Mesenchymal stem cell (in vitro differentiated cells and primary cell): ENCODE measurements around the gene RPS26.

ENCODE experiments used
- DNase-seq: peaks from one replicate; pipeline ENCODE4 v3.0.0-alpha.2; 2013
- H2AFZ ChIP-seq: one replicate; pipeline ENCODE4 v1.6.1; 2013; ENCODE audit warnings: low read depth, mild to moderate bottlenecking, control low read depth, inconsistent platforms, low read length, moderate library complexity
- H2AK5ac ChIP-seq: 2 replicates; pipeline ENCODE4 v1.6.1; 2013; ENCODE audit warnings: low read length, moderate library complexity, mild to moderate bottlenecking, inconsistent platforms; ENCODE audit not compliant: severe bottlenecking
- H2BK120ac ChIP-seq: one replicate; pipeline ENCODE4 v1.6.1; 2013; ENCODE audit warnings: low read depth, mild to moderate bottlenecking, inconsistent platforms, low read length, moderate library complexity
- H2BK12ac ChIP-seq, 2 experiments: one replicate each; pipeline ENCODE4 v1.6.1; 2013; ENCODE audit warnings: inconsistent platforms in 2 of 2, low read length in 2 of 2, mild to moderate bottlenecking in 2 of 2, moderate library complexity in 2 of 2, control low read depth in 1 of 2
- H2BK15ac ChIP-seq: one replicate; pipeline ENCODE4 v1.6.1; 2013; ENCODE audit warnings: mild to moderate bottlenecking, low read depth, inconsistent platforms; ENCODE audit not compliant: poor library complexity, severe bottlenecking
- H2BK5ac ChIP-seq: 2 replicates; pipeline ENCODE4 v1.6.1; 2013; ENCODE audit warnings: low read depth, mild to moderate bottlenecking, low read length, control low read depth, inconsistent platforms; ENCODE audit not compliant: poor library complexity, severe bottlenecking
- H3K14ac ChIP-seq, 2 experiments: one replicate each; pipeline ENCODE4 v1.6.1; 2013; ENCODE audit warnings: inconsistent platforms in 2 of 2, low read length in 2 of 2, control low read depth in 1 of 2, mild to moderate bottlenecking in 1 of 2, moderate library complexity in 1 of 2
- H3K18ac ChIP-seq, 2 experiments: one replicate each; pipeline ENCODE4 v1.6.1; 2013; ENCODE audit warnings: inconsistent platforms in 2 of 2, low read length in 2 of 2, control low read depth in 1 of 2, low read depth in 1 of 2, mild to moderate bottlenecking in 1 of 2
- H3K23ac ChIP-seq, 2 experiments: one replicate each; pipeline ENCODE4 v1.6.1; 2013; ENCODE audit warnings: inconsistent platforms in 2 of 2, low read length in 2 of 2, mild to moderate bottlenecking in 2 of 2, moderate library complexity in 2 of 2, control low read depth in 1 of 2
- H3K27ac ChIP-seq: 2 replicates; pipeline ENCODE4 v1.5.1; 2013; ENCODE audit warnings: mild to moderate bottlenecking, moderate library complexity, low read length, control low read depth, inconsistent platforms; ENCODE audit not compliant: poor library complexity, severe bottlenecking
- H3K27me3 ChIP-seq, 2 experiments: 2 replicates each; pipeline versions ENCODE4 v1.6.1 to v1.7.0; 2013; ENCODE audit warnings: low read length in 2 of 2, mild to moderate bottlenecking in 2 of 2, moderate library complexity in 2 of 2, control low read depth in 1 of 2, inconsistent platforms in 1 of 2; ENCODE audit not compliant: control insufficient read depth in 1 of 2, insufficient read depth in 1 of 2
- H3K36me3 ChIP-seq, 2 experiments: 2 replicates each; pipeline versions ENCODE4 v1.6.1 to v1.7.0; 2013; ENCODE audit warnings: low read length in 2 of 2, control low read depth in 1 of 2, inconsistent platforms in 1 of 2, low read depth in 1 of 2, mild to moderate bottlenecking in 1 of 2; ENCODE audit not compliant: insufficient read depth in 2 of 2, control insufficient read depth in 1 of 2
- H3K4ac ChIP-seq, 2 experiments: one replicate each; pipeline ENCODE4 v1.6.1; 2013; ENCODE audit warnings: inconsistent platforms in 2 of 2, low read length in 2 of 2, mild to moderate bottlenecking in 2 of 2, moderate library complexity in 2 of 2, control low read depth in 1 of 2, low read depth in 1 of 2
- H3K4me1 ChIP-seq: 2 replicates; pipeline ENCODE4 v1.6.1; 2013; ENCODE audit warnings: low read depth, low read length, control low read depth; ENCODE audit not compliant: control insufficient read depth, insufficient read depth
- H3K4me2 ChIP-seq: 2 replicates; pipeline ENCODE4 v1.6.1; 2013; ENCODE audit warnings: low read length, mild to moderate bottlenecking, inconsistent platforms; ENCODE audit not compliant: poor library complexity, severe bottlenecking
- H3K4me3 ChIP-seq, 2 experiments: 2 replicates each; pipeline versions ENCODE4 v1.5.1 to v1.7.0; 2013; ENCODE audit warnings: low read length in 2 of 2, mild to moderate bottlenecking in 2 of 2, control low read depth in 1 of 2, low read depth in 1 of 2; ENCODE audit not compliant: insufficient read depth in 1 of 2
- H3K79me1 ChIP-seq: replicated peaks from 2 replicates; pipeline ENCODE4 v1.6.1; 2013; ENCODE audit warnings: mild to moderate bottlenecking, control low read depth, low read length, inconsistent platforms; ENCODE audit not compliant: poor library complexity, severe bottlenecking
- H3K9ac ChIP-seq: 2 replicates; pipeline ENCODE4 v1.7.0; 2013; ENCODE audit warnings: mild to moderate bottlenecking, low read length, moderate library complexity
- H3K9me3 ChIP-seq: 2 replicates; pipeline ENCODE4 v1.7.0; 2013; ENCODE audit warnings: mild to moderate bottlenecking, low read length; ENCODE audit not compliant: control insufficient read depth
- H4K8ac ChIP-seq: one replicate; pipeline ENCODE4 v1.6.1; 2013; ENCODE audit warnings: inconsistent platforms, mild to moderate bottlenecking, low read length, moderate library complexity
- H4K91ac ChIP-seq: one replicate; pipeline ENCODE4 v1.6.1; 2013; ENCODE audit warnings: mild to moderate bottlenecking, low read length, inconsistent platforms
- WGBS: methylation state at CpG from one replicate; pipeline ENCODE4 v1.1.7; 2013; ENCODE audit warnings: mixed read lengths; 5-methylcytosine and 5-hydroxymethylcytosine counted together

The RPS26 gene

GRCh38 chr12:56034586-56035332 lies 7.0 kb upstream of the RPS26 start:
- no peak overlapping the region for H2BK120ac ChIP-seq
- no peak overlapping the region for H2AK5ac ChIP-seq
- H3K9ac ChIP-seq, result no peak overlapping the region
- no peak overlapping the region for H2BK15ac ChIP-seq
- DNase-seq, result no peak
- no peak overlapping the region for H2AFZ ChIP-seq
- H3K4me2 ChIP-seq, result no peak overlapping the region
- H2BK5ac ChIP-seq, result no peak overlapping the region
- H3K79me1 ChIP-seq, result peaks cover 2% of the 10 kb centered on the region
- WGBS, result 94% methylated on average over 21 of the region's 21 CpGs
- H3K4me3 ChIP-seq, result no peak overlapping the region
- no peaks in the 10 kb centered on the region for H3K9me3 ChIP-seq
- H4K8ac ChIP-seq, result no peak overlapping the region
- H2BK12ac ChIP-seq, result no peak overlapping the region
- no peaks in the 10 kb centered on the region for H3K4me1 ChIP-seq
- peaks cover 39 to 45% of the 10 kb centered on the region in 2 experiments for H3K36me3 ChIP-seq
- no peak overlapping the region for H3K4ac ChIP-seq
- H3K27ac ChIP-seq, result no peak overlapping the region
- no peak overlapping the region for H3K18ac ChIP-seq
- no peak overlapping the region for H3K14ac ChIP-seq
- no peaks in the 10 kb centered on the region for H3K27me3 ChIP-seq
- H4K91ac ChIP-seq, result no peak overlapping the region
- no peak overlapping the region for H3K23ac ChIP-seq

GRCh38 chr12:56037161-56037560 lies 4.6 kb upstream of the RPS26 start:
- H2BK5ac ChIP-seq, result no peak overlapping the region
- no peaks in the 10 kb centered on the region for H3K4me1 ChIP-seq
- no peak overlapping the region for H3K27ac ChIP-seq
- no peak overlapping the region for H2AFZ ChIP-seq
- H3K23ac ChIP-seq, result no peak overlapping the region
- H4K91ac ChIP-seq, result no peak overlapping the region
- no peak overlapping the region for H2AK5ac ChIP-seq
- H3K27me3 ChIP-seq, result no peaks in the 10 kb centered on the region
- no peak overlapping the region for H3K18ac ChIP-seq
- no peak overlapping the region for H2BK15ac ChIP-seq
- DNase-seq, result no peak
- WGBS, result 100% methylated on average over 2 of the region's 2 CpGs
- no peak overlapping the region for H2BK120ac ChIP-seq
- H3K4me2 ChIP-seq, result no peak overlapping the region
- no peak overlapping the region for H3K9ac ChIP-seq
- H3K9me3 ChIP-seq, result no peaks in the 10 kb centered on the region
- no peak overlapping the region for H3K4ac ChIP-seq
- H4K8ac ChIP-seq, result no peak overlapping the region
- H3K36me3 ChIP-seq, result peaks cover 36 to 41% of the 10 kb centered on the region in 2 experiments
- H2BK12ac ChIP-seq, result no peak overlapping the region
- H3K4me3 ChIP-seq, result no peak overlapping the region
- H3K79me1 ChIP-seq, result peaks cover 2% of the 10 kb centered on the region
- H3K14ac ChIP-seq, result no peak overlapping the region

- Histone ChIP-seq H2BK120ac (no peak overlapping the region), H2BK15ac (no peak overlapping the region), H2BK5ac (no peak overlapping the region), H3K4me3 (no peak overlapping the region), H2AK5ac (no peak overlapping the region), H3K18ac (no peak overlapping the region), H3K36me3 (peaks cover 27 to 37% of the 10 kb centered on the region in 2 experiments), H4K8ac (no peak overlapping the region), H3K27ac (no peak overlapping the region), H3K9me3 (no peaks in the 10 kb centered on the region), H4K91ac (no peak overlapping the region), H2BK12ac (no peak overlapping the region), H3K23ac (no peak overlapping the region), H3K79me1 (peaks cover 2% of the 10 kb centered on the region), H3K27me3 (no peaks in the 10 kb centered on the region), H2AFZ (no peak overlapping the region), H3K14ac (no peak overlapping the region), H3K4me2 (no peak overlapping the region), H3K4me1 (no peaks in the 10 kb centered on the region), H3K9ac (no peak overlapping the region), H3K4ac (no peak overlapping the region)
- 86% methylated on average over 2 of the region's 2 CpGs for WGBS
- DNase-seq, result no peak
These were observed 3.6 kb upstream of the RPS26 start for GRCh38 chr12:56038022-56038655.

GRCh38 chr12:56040151-56040550 lies 1.6 kb upstream of the RPS26 start:
- WGBS, result no CpG with 5 or more reads among the region's 1 CpG
- no peaks in the 10 kb centered on the region for H3K9me3 ChIP-seq
- no peak for DNase-seq

More at GRCh38 chr12:56040151-56040550, 1.6 kb upstream of the RPS26 start:
- Histone ChIP-seq H3K4ac (no peak overlapping the region), H2AK5ac (no peak overlapping the region), H2BK5ac (no peak overlapping the region), H3K4me1 (peaks cover 4% of the 10 kb centered on the region), H3K27me3 (no peaks in the 10 kb centered on the region), H3K23ac (no peak overlapping the region), H3K9ac (no peak overlapping the region), H4K8ac (no peak overlapping the region), H2AFZ (no peak overlapping the region), H4K91ac (no peak overlapping the region), H3K18ac (no peak overlapping the region), H3K4me2 (no peak overlapping the region), H3K79me1 (peaks cover 2% of the 10 kb centered on the region), H3K14ac (no peak overlapping the region), H2BK15ac (no peak overlapping the region), H3K27ac (no peak overlapping the region), H3K36me3 (peaks cover 26 to 45% of the 10 kb centered on the region in 2 experiments), H3K4me3 (no peak overlapping the region), H2BK120ac (no peak overlapping the region), H2BK12ac (no peak overlapping the region)
